Measurements from ENCODE around the gene SNX8.

The SNX8 gene

DNA sequence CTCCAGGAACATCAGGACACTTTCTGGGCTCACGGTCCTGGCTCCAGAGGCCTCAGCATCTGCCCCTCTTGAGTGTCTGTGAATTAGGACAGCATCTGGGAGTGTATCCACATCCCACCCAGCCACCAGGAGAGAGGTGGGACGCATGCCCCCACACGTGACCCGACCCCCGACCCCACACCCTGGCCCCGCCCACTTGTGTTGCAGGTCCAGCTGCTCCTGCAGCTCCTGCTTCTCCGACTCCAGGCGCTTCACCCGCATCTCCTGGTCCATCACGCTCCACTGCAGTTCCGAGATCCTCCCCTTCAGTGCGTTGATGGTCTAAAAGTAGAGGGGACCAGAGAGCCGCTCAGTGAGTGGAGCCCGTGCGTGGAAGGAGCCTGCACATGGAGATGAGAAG, 95.1 kb downstream of the SNX8 start:
- DNase-seq = no peak

DNA sequence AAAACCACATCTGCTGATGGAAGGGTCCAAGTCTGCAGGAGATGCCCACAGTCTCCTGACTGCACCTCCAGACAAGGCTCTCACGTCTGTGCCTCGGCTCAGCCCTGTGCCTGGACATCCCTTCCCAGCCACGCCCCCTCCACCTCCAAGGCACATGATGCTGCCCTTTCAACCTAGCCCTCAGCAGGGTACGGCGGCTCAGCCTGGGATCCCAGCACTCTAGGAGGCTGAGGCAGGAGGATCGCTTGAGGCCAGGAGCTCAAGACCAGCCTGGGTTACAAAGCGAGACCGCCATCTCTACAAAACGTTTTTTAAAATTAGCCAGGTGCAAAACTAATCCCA, 95.8 kb downstream of the SNX8 start:
- DNase-seq = no peak

DNA sequence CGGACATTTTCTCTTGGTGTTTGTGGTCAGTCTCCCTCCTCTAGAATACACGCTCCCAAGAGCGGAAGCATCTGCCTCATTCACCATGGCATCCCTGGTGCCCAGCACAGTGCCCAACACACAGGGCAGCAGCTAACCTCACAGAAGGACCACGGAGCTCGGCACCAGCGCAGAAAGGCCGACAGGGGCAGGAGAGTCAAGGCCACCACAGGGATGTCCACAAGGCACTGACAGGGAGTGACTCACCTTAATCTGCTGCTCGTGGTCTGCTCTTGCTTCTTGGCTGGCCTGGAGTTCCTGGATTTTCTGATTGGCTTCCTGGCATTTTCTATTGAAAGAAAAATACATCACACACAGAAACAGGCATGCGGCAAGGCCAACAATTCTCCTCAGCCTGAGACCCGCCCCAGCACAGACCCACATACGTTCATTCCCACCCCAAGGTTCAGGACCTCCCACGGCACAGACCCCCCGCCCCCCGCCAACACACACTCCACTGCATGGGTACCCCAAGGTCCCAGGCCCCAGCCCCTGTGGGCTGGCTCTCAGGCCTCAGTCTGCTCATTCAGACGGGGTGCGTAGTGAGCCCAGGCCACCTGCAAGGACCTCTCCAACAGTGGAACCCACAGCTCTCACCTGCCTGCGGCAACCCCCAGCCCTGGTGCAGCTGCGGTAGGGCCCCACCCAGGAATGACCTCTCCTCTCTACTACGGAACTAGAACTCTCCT, 96.4 kb downstream of the SNX8 start:
- no peak for DNase-seq

DNA sequence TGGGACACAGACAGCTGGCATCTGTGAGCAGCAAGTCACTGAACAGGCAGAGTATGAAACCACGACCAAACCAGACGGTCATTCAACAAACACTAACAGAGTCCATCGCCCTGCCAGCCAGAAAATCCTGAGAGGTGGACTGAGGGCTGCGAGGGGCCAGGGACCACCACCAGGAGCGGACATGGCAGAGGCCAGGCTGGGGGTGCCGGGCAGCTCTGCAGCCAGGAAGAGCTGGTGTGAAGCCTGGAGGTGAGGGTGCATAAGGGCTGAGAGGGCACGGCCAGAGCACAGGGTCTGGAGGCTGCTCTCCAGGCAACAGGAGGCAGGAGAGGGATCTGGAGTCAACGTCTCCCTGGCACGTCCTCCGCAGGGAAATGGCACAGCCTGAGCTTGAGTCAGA, 97.0 kb downstream of the SNX8 start:
- no peak for DNase-seq

DNA sequence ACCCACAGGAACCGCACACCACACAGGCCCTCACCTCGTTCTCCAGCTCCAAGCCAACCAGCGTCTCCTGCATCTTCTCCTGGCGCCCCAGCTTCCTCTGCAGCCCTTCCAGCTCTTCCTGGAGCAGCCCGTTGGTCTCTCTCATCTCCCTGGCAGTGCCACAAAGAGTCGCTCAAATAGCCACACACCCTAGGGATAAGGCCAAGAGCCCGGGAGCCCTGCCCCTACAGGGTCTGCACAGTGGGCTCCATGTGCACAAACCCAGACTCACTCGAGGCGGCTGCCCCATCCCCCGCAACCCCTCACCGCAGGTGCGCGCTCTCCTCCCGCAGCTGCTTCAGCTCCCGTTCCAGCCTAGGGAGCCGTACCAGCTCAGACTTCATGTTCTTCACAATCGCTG, 98.4 kb downstream of the SNX8 start:
- DNase-seq = no peak

DNA sequence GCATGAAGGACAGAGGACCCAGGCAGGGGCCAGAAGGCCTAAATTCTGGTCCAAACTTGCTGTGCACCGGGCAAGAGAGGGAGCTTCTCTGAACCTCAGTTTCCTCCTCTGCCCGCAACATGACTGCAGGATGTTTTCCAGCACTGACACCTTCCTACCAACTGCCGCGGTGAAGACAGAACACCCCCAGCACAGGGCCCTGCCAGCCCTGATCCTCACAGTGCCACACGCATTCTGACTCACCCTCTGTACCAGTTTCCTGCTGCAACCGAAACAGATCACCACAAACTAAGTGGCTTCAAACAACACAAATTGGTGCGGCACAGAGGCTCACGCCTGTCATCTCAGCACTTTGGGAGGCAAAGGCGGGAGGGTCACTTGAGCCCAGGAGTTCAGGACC, 99.6 kb downstream of the SNX8 start:
- no peak for DNase-seq

DNA sequence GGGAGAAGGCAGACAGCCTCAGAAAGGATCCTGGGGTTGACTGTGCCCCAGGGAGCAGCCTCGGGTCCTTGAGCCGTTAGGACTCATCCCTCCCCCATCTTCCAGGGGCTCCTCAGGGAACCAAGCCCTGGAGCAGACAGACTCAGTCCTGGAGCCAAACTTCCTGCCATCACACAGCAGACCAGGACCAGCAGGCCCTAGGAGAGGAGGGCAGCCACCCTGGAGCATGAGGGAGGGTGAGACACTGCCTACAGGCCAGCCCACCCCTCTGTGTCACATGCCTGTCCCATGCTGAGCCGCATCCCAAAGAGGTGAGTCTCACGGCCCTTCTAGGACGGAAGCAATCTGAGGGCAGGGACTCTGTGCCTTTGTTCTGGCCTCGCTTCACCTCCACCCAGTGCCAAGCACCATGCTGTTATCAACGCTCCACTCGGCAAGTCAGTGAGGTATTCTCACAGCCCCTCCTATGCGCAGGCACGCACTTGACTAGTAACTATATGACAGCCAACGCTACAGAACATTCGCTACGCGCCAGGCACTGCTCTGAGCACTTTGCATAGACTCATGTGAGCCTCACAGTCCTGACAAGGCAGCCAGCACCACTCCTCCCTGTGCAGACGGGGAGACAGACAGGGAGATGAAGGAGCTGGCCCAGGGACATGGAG, 100.6 kb downstream of the SNX8 start:
- DNase-seq = no peak

DNA sequence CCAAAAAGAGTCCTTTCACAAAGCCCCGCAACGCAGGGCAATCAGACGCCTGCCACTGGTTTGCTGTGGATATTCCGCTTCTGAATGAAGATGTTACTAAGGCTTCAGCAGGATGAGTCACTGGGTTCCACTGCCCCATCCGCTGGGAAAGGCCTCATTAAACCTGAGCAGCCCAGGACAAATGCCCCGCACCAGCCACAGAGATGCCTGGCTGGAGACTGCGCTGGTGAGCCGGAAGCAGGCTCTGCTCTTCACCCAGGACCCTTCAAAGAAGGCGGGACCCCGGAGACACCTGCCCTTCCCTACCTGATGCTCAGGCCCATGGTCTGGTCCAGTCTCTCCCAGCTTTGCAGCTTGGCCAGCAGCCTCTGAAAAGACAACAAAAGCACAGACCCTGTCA, 101.3 kb downstream of the SNX8 start:
- no peak for DNase-seq

DNA sequence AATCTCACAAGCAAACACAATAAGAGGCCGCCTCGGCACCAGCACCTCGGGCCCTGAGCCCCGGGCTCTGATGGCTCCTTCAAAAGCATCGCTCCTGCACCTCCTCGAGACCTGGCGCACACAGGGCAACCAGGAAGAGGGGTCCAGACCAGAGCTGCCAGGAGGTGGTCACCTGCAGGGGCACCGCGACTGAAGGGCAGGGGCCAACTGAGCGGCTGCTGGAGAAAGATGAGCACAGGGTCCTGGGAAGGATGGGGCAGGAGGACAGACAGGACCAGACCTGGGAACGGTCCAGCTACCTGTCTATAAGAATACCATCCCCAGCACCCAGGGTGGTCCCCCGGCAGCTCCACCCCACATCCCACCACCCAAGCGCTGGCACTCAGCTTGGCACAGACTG, 102.3 kb downstream of the SNX8 start:
- DNase-seq = no peak

DNA sequence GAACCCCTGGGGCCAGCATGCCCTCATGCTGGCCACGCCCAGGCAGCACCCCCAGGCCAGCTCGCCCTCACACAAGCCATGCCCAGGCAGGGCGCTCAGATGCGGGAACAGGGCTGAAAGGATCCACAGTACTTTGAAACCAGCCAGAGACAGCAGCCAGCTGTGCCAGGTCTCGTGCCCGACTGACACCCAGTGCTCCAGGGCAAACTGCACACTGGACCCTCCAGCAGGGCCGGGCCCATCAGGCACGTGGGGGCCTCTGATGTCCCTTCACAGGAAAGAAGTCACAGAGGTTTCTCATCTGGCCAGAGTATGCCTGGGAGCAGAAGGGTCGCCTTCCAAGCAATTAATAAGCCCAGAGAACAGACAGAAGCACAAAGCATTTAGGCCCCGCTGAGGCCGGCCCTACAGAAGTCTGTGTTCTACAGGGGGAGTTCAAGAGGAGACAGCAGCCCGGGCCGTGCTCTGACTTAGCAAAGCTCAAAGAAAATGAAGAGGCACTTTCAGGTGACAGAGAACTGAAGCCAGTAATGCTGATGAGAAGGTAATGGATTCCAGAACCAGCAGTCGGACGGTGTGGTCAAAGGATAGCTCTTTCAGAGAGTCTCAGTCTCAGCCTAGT, 102.9 kb downstream of the SNX8 start:
- no peak for DNase-seq

DNA sequence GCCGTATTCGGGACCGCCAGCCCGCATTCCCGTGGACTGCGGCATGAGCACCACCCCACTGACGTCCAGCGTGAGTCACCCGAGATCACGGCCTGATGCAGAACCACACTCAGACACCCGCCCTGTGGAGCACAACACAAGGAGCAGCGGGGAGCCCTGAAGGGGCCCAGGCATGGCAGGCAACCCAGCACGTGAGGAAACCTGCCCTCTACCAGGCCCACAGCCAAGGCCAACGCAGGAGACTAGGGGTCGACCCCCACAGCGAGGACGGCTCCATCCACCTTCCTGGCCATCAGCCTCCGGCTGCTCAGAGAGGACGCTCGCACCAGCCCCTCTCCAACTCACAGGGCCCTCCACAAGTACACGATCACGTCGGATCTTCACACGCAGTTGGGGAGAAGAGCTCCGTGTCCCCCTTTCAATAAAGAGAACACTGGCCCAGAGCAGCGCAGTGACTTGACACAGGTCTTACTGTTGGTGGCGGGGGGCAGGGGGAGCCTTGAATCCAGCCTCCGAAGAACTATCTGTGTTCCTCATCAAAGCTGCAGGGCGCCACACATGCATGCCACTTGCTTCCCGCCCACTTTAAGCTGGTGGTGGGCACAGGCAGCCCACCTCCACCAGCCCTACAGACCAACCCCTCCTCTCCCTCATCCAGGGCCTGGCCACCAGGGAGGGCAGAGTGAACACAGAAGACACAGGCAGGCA, 103.5 kb downstream of the SNX8 start:
- DNase-seq = no peak

DNA sequence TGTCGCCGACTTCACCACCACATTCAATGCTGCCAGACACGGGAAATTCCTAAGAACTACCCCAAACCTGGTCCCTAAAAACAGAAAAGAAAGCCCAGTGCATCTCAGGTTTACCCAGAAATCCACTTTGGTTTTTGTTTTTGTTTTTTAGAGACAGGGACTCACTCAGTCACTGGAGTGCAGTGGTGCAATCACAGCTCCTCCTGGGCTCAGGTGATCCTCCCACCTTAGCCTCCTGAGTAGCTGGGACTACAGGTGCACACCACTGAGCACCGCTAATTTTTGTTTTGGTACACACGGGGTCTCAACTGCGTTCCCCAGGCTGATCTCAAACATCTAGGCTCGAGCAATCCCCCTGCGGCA, 104.3 kb downstream of the SNX8 start:
- no peak for DNase-seq

DNA sequence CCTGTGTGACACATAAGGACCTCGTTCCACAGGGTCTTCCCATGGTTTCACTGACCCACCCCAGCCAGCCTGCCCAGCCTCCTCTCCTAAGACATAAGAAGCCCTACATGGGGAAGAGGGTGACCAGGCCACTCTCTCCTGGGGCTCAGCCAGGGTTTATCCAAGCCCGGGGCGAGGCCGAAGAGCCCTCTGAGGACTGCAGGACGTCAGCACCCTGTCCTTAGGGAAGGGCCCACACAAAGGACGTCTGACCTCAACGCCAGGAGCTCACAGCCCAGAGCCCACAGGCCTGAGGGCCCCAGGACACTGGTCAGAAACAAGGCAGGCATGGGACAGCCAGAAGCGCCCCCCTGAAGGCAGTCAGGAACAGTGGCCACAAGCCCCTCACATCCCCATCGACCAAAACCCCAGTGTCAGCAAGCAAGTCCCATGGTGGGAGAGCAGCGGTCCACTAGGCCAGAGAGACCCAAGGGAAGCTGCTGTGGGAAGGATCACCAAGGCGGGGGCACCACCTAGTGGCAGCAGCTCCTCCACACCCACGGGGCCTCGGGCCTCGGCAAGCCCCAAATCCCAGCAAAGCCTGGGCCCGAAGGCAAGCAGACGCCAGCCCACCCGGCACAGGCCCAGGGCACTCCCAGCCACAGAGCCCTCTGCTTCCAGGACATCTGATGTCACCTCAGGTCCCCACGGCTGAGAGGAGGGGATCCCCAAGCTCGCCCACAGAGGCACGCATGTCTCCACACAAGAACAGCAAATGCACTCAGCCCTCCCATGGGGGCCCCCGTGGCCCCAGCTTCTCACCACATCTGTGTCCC, 104.9 kb downstream of the SNX8 start:
- DNase-seq = peak; percentile 32

DNA sequence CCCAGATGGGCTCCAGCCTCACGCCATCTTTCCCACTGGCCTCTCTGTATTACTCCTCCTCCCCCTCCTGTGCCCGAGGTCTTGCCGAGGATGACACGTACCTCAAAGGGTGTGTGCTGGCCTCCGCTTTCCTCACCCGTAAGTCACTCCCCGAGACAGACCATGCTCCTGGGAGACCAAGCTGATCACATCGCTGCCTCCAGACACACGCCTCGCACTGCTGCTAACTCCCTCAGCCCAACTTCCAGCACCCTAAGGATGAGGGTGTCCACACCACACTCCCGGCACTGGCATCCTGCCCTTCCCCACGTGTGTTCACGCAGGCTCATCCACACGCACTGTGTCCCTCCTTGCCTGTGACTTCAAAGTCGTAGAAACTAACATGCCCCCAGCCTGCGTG, 105.5 kb downstream of the SNX8 start:
- DNase-seq = no peak

DNA sequence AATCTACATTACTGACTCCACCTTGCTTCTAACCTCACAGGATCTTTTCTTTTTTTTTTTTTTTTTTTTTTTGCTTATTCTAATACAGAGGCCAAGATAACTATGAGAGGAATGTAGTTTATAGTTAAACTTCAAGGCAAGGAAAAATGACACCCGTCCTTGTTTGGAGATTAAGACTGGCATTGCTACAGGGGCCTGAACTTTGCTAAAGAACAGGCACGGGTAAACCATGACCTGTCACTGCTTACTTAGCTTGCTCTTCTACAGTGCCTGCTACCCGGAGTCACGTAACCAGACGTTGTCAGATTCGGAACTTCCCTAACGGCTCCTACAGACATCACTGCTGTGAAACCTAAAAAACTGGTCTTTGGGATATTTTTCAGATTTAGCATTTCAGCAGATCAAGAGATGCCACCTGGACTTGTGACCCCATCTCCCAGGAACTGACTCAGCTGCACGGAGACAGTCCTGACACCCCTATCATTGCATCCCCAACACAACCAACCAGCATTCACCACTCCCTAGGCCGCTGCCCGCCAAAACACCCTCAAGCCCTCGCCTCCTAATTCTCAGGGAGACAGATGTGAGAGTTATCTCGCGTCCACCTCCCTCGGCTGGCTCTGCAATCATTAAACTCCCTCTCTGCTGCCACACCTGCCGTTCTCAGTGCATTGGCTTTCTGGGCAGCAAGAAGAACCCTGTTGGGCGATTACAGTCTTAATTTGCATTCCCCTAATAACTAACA, 109.0 kb downstream of the SNX8 start:
- no peak for DNase-seq

DNA sequence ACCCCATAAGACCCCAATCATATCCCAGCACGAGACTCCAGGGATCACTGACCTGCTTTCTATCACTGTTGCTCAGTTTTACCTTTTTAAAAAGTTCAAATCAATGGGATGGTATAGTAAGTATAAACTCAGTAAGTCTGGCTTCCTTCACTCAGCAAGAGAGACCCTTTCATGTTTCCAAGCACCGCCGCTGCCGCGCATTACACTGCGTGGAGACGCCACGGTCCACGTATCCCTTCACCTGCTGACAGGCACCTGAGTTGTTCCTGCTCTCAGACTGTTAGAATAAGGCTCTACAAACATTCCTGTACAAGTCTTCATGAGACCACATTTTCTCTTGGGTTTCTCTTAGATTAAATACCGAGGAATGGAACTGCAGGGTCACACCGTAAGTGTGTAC, 109.8 kb downstream of the SNX8 start:
- no peak for DNase-seq

DNA sequence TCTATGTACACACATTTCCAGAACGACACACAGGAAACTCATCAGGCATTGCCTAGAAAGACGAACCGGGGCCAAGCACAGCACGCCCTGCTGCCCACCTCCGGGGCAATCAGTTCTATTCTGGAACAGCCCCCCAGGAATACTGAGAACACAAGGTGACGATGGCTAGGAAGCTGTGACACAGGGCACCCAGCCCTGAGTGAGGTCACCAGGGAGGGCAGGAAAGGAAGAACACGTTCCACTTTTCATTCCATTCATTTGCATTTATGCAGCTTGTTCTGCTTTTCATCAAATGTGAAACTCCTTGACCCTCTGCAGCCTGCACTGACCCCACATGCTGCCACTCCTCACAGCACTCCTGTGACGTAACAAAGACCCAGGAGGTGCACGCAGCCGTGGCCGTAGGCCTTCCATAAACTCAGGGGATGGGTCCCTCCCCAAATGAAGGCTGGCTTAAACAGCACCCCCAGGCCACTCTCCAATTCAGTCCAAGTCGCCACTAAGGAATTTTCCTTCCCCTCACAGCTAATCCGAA, 110.4 kb downstream of the SNX8 start:
- DNase-seq = no peak

DNA sequence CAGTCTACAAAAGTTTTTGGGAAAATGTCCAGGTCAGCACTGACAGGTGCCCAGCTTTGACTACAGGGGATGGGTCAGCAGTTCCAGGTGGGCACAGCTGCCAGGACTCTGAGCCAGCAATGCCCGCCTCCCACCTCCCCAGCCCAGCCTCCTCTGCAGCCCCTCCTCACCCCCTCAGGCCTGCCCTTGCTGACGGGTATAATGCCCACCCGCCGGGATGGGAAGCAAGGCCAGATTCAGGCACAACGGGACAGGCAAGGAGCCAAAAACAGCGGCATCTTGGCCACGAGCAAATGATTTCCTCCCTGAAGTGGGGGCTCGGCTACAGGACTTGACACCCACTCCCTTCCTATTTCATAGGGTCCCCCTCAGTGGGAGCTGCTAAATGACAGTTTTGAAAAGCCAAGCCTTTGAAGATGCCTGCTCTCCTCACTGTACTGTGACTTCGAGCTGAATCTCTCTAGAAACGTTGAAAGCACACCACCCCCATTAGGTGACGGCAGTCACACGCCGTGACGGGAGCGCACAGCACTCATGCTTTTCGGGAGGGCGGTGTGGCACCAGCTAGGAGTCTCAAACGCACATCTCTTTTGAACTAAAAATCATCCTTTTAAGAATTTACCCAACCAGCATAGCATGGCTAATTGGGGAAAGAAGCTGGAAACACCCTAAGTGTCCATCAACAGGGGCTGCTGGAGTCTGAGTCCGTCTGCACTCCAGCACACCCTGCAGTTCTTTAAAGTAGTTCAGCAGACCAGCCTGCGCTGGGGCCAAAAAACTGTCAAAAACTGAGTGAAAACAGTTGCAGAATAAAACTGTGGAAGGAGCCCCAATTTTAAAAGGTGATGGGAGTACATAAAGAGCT, 111.1 kb downstream of the SNX8 start:
- DNase-seq = no peak

DNA sequence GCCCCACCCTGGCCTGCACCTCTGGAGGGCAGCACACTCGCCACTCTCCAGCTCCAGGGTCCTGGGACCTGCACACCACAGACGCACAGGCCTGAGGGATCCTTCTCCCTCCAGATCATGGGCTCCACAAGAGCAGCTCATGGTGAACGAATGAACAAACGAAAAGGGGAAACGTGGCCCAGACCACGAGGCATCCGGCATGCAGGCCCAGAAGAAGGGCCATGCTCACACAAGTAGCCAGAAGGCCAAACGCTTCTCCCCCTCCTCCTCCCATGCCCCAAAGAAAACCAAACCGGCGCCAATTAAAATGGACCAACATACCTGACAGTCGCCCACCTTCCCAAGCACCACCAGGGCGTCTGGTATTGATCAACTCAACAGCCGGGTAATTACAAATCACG, 111.9 kb downstream of the SNX8 start:
- no peak for DNase-seq
